HCT116 (cell line): Measurements from ENCODE around the gene COBL. TPM values are rescaled to one million over a fixed set of nuclear protein-coding genes. Genes with fewer than 3 reads are reported as not detected.

Experiments
- ATAC-seq: fragments of 200-7000 bp; cut with Tn5 transposase; 2 replicates; pipeline ENCODE4 v1.9.1; 2020; ENCODE audit warnings: mild to moderate bottlenecking, moderate library complexity
- BruUV-seq: library from RNA; stranded (reverse); fragments of 400-500 nt; replicated peaks from 2 replicates; lab custom pipeline; 2021; lab: Mats Ljungman, UMichigan
- CTCF ChIA-PET: fragments of 300-600 bp; sonication (Branson Sonifier 250); formaldehyde crosslinking; loops from one replicate; lab custom pipeline; 2021; ENCODE audit warnings: antibody characterized with exemption; lab: Charles Lee
- POLR2A ChIA-PET: fragments of 300-600, 350-600 bp; sonication (Branson Sonifier 250); formaldehyde crosslinking; loops from one replicate; lab custom pipeline; 2021; ENCODE audit warnings: antibody characterized with exemption; lab: Charles Lee
- RAD21 ChIA-PET, 2 experiments: fragments of 300-600 bp; sonication (Branson Sonifier 250); formaldehyde crosslinking; loops; one replicate each; lab custom pipeline; 2023; ENCODE audit warnings: low total read pairs in 2 of 2; ENCODE audit not compliant: uncharacterized antibody in 2 of 2, unreplicated experiment in 2 of 2, low non-redundant PET in 1 of 2; lab: Charles Lee
- DNase-seq: peaks from one replicate; pipeline ENCODE4 v3.0.0-alpha.2; 2010; ENCODE audit warnings: low read depth, low spot score
- H2AFZ ChIP-seq: fragments of 200-600 bp; shearing (Covaris generic), sonication (generic); 2 replicates; pipeline ENCODE4 v1.6.1; 2017; ENCODE audit warnings: low read depth, mixed run types, mixed read lengths, antibody characterized with exemption, low read length; ENCODE audit not compliant: poor library complexity, severe bottlenecking
- H3K27ac ChIP-seq: 2 replicates; pipeline ENCODE4 v1.5.1; 2012; ENCODE audit warnings: low read depth, low read length
- H3K27me3 ChIP-seq: fragments of 200-600 bp; sonication (generic); 2 replicates; pipeline ENCODE4 v1.6.1; 2016; ENCODE audit warnings: mixed run types, low read length, mixed read lengths; ENCODE audit not compliant: insufficient read depth
- H3K36me3 ChIP-seq, 2 experiments: fragments of 200-500 bp in 1 of 2; fragments of 200-600 bp in 1 of 2; sonication (Bioruptor generic) in 1 of 2; sonication (generic) in 1 of 2; 2 replicates each; pipeline versions ENCODE4 v1.5.1 to v1.6.1; 2014 to 2016; ENCODE audit warnings: low read length in 2 of 2, inconsistent platforms in 1 of 2, mixed read lengths in 1 of 2, mixed run types in 1 of 2; ENCODE audit not compliant: insufficient read depth in 2 of 2, control insufficient read depth in 1 of 2
- H3K4me1 ChIP-seq, 2 experiments: fragments of 200-600 bp in 1 of 2; sonication (generic) in 1 of 2; 2 replicates each; pipeline versions ENCODE4 v1.5.1 to v1.6.1; 2012 to 2017; ENCODE audit warnings: low read length in 2 of 2, inconsistent platforms in 1 of 2, mild to moderate bottlenecking in 1 of 2, mixed read lengths in 1 of 2, mixed run types in 1 of 2, moderate library complexity in 1 of 2; ENCODE audit not compliant: insufficient read depth in 2 of 2, control insufficient read depth in 1 of 2
- H3K4me2 ChIP-seq: fragments of 200-600 bp; sonication (generic); 2 replicates; pipeline ENCODE4 v1.6.1; 2017; ENCODE audit warnings: mixed run types, low read length, mixed read lengths
- H3K4me3 ChIP-seq, 2 experiments: fragments of 200-600 bp in 1 of 2; sonication (generic) in 1 of 2; replicated peaks in 1 of 2; 2 replicates each; pipeline ENCODE4 v1.5.1; 2011 to 2016; ENCODE audit warnings: low read length in 2 of 2, control low read depth in 1 of 2, low read depth in 1 of 2, mild to moderate bottlenecking in 1 of 2, mixed read lengths in 1 of 2, mixed run types in 1 of 2
- H3K79me2 ChIP-seq: fragments of 200-600 bp; sonication (generic); 2 replicates; pipeline ENCODE4 v1.6.1; 2017; ENCODE audit warnings: mild to moderate bottlenecking, mixed run types, low read length, moderate library complexity, mixed read lengths; ENCODE audit not compliant: insufficient read depth
- H3K9ac ChIP-seq: fragments of 200-600 bp; sonication (generic); 2 replicates; pipeline ENCODE4 v1.6.1; 2016; ENCODE audit warnings: low read length, mixed read lengths
- H3K9me2 ChIP-seq: fragments of 200-600 bp; sonication (generic), shearing (Covaris generic); 2 replicates; pipeline ENCODE4 v1.6.1; 2017; ENCODE audit warnings: mixed run types, mild to moderate bottlenecking, moderate library complexity; ENCODE audit not compliant: insufficient read depth
- H3K9me3 ChIP-seq, 2 experiments: fragments of 200-500 bp in 1 of 2; fragments of 200-600 bp in 1 of 2; sonication (Bioruptor generic) in 1 of 2; sonication (generic) in 1 of 2; 2 replicates each; pipeline ENCODE4 v1.6.1; 2014 to 2017; ENCODE audit warnings: low read length in 2 of 2, mixed read lengths in 2 of 2, inconsistent platforms in 1 of 2, low read depth in 1 of 2, mild to moderate bottlenecking in 1 of 2, mixed run types in 1 of 2, moderate library complexity in 1 of 2; ENCODE audit not compliant: control insufficient read depth in 1 of 2, insufficient read depth in 1 of 2
- H4K20me1 ChIP-seq: fragments of 200-600 bp; sonication (generic), shearing (Covaris generic); 2 replicates; pipeline ENCODE4 v1.6.1; 2017; ENCODE audit warnings: mixed run types, mild to moderate bottlenecking, moderate library complexity; ENCODE audit not compliant: insufficient read depth
- CEBPB ChIP-seq: IDR thresholded peaks from 2 replicates; pipeline ENCODE4 v1.6.1; 2012; ENCODE audit warnings: low read depth
- CTCF ChIP-seq, 3 experiments: fragments of 200-600 bp in 1 of 3; sonication (generic) in 1 of 3; IDR thresholded peaks in 2 of 3; conservative IDR thresholded peaks in 1 of 3; 2 replicates each; pipeline ENCODE4 v1.5.1; 2012 to 2017; ENCODE audit warnings: low read depth in 2 of 3, low read length in 2 of 3, antibody characterized with exemption in 1 of 3, borderline replicate concordance in 1 of 3, control low read depth in 1 of 3, mild to moderate bottlenecking in 1 of 3, mixed read lengths in 1 of 3, mixed run types in 1 of 3, moderate library complexity in 1 of 3; ENCODE audit not compliant: insufficient read depth in 1 of 3
- ELF1 ChIP-seq: IDR thresholded peaks from 2 replicates; pipeline ENCODE4 v1.6.1; 2012; ENCODE audit warnings: low read depth, borderline replicate concordance
- EZH2phosphoT487 ChIP-seq: fragments of 200-600 bp; IDR thresholded peaks from 2 replicates; pipeline ENCODE4 v1.6.1; 2018; ENCODE audit warnings: antibody characterized with exemption, borderline replicate concordance
- FOSL1 ChIP-seq: IDR thresholded peaks from 2 replicates; pipeline ENCODE4 v1.6.1; 2012; ENCODE audit warnings: low read depth
- RAD21 ChIP-seq: IDR thresholded peaks from 2 replicates; pipeline ENCODE4 v1.6.1; 2012; ENCODE audit warnings: low read depth, mild to moderate bottlenecking
- ZNF274 ChIP-seq: fragments of 200-500 bp; sonication (Bioruptor generic); IDR thresholded peaks from 2 replicates; pipeline ENCODE4 v1.6.1; 2014; ENCODE audit warnings: mild to moderate bottlenecking, low read depth, low read length, inconsistent platforms
- intact Hi-C: fragments of 100-400 bp; cut with micrococcal nuclease; formaldehyde crosslinking; loops from 2 replicates; pipeline ENCODE4 v1.10.0; 2022
- total RNA-seq: library from RNA; stranded (reverse); gene quantifications from one replicate; pipeline ENCODE4 v1.2.1, GENCODE V29; 2021; ENCODE audit not compliant: unreplicated experiment
- TF ChIP-seq, protein P1 (sequence below): IDR thresholded peaks from 2 replicates; pipeline ENCODE4 v1.6.1; 2012
- TF ChIP-seq, protein P2 (sequence below): IDR thresholded peaks from 2 replicates; pipeline ENCODE4 v1.6.1; 2012

The COBL gene
- total RNA-seq, 1 experiment from 2014 or later, result 19.3 TPM

- no peak for TF ChIP-seq CTCF (IDR thresholded peaks at IDR 0.05 in 2 of 3, conservative IDR thresholded peaks at IDR 0.05 in 1 of 3; ENCODE audit: borderline replicate concordance in 1 of 3, insufficient read depth in 1 of 3, low read depth in 2 of 3, low read length in 2 of 3)
- TF ChIP-seq CEBPB, result no peak
- no peak for TF ChIP-seq ELF1
- TF ChIP-seq, protein P1, sequence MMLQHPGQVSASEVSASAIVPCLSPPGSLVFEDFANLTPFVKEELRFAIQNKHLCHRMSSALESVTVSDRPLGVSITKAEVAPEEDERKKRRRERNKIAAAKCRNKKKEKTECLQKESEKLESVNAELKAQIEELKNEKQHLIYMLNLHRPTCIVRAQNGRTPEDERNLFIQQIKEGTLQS, result no peak
- no peak for TF ChIP-seq FOSL1
- TF ChIP-seq, protein P2, sequence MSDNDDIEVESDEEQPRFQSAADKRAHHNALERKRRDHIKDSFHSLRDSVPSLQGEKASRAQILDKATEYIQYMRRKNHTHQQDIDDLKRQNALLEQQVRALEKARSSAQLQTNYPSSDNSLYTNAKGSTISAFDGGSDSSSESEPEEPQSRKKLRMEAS, result no peak
These were observed 203.0 kb downstream of the COBL start (continued) for GRCh38 chr7:51113560-51113959.

DNA sequence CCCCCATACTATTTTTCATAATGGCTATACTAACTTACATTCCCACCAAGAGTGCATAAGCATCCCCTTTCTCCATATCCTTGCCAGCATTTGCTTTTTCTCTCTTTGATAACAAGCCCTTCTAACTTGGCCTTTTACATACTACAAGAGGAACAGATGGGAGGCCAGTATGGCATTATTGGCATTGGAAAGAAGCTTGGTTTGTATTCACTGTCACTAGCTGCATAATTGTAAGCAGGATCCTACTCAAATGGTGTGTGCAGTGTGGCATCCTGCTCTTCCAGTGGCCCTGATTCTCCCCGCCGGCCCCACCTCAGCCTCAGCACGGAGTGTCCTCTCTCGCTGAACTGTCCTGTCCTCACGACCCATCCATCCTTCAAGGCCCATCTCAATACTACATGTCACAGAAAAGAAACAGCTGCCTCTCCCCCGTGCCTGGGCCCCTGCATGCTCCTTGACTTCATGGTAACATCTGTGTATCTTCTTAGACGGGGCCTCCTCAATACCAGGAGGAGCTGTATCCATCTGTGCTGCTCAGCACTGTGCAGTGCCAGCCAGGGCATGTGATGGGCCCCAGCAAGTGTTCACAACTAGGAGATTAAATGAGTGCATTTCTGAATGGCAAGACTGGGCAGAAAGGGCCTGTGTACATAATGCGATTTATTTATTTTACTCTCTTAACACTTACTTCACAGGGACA lies 205.2 kb downstream of the COBL start:
- Histone ChIP-seq H3K4me3 (no peak overlapping the region), H3K9me2 (no peaks in the 10 kb centered on the region), H3K79me2 (no peaks in the 10 kb centered on the region), H3K27me3 (no peaks in the 10 kb centered on the region), H3K9ac (no peak overlapping the region), H3K4me2 (no peak overlapping the region), H4K20me1 (no peaks in the 10 kb centered on the region), H3K4me1 (no peaks in the 10 kb centered on the region), H3K36me3 (no peaks in the 10 kb centered on the region), H3K9me3 (peaks cover 0 to 5% of the 10 kb centered on the region in 2 experiments; a peak in 1 of 4 replicates), H2AFZ (no peak overlapping the region), H3K27ac (no peak overlapping the region)
- POLR2A ChIA-PET, result no interaction called here
- DNase-seq (no peak), ATAC-seq (no peak)
- intact Hi-C loops, result no loop called here
- no TSS peak for BruUV-seq
- TF ChIP-seq ZNF274 (no peak), RAD21 (no peak), EZH2phosphoT487 (no peak)
- CTCF ChIA-PET, result no interaction called here
- RAD21 ChIA-PET, result no interaction called here
